ENCODE results near the gene CLCN7. TPM values are rescaled to one million over a fixed set of nuclear protein-coding genes. Genes with fewer than 3 reads are reported as not detected.

Gene CLCN7
- polyA plus RNA-seq, 1 experiment: 36.4 TPM

DNA sequence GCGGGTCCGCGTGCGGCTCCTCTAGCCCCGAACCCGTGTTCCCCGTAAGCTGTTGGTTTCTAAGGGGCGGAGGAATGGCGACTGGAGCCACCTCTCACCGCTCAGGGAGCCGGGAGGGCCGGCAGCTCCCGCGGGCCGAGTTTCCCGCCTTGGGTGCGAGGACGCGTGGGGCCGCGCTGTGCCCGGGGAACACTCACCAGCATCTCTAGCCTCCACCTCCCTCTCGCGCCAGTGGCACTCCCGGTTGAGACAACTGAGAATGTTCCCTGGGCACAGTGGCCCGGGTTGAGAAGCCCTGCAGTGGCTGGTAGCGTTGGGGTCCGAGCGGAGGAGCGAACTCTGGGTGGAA lies 18.9 kb upstream of the CLCN7 start:
- no peak for DNase-seq (ENCODE audit: low read depth)
- CTCF ChIA-PET: interaction anchor here (0.6 to 2.5 kb wide), 17 partner anchors 9 to 331 kb away, joined by 3 to 9 read pairs (median 4); partner anchors contain the start of gene JPT2
- TF ChIP-seq, protein P1, sequence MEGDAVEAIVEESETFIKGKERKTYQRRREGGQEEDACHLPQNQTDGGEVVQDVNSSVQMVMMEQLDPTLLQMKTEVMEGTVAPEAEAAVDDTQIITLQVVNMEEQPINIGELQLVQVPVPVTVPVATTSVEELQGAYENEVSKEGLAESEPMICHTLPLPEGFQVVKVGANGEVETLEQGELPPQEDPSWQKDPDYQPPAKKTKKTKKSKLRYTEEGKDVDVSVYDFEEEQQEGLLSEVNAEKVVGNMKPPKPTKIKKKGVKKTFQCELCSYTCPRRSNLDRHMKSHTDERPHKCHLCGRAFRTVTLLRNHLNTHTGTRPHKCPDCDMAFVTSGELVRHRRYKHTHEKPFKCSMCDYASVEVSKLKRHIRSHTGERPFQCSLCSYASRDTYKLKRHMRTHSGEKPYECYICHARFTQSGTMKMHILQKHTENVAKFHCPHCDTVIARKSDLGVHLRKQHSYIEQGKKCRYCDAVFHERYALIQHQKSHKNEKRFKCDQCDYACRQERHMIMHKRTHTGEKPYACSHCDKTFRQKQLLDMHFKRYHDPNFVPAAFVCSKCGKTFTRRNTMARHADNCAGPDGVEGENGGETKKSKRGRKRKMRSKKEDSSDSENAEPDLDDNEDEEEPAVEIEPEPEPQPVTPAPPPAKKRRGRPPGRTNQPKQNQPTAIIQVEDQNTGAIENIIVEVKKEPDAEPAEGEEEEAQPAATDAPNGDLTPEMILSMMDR (IDR thresholded peaks at IDR 0.05; ENCODE audit: insufficient read depth, low read depth, low read length): no peak
- Histone ChIP-seq H3K36me3 (ENCODE audit: control insufficient read depth, insufficient read depth, low read length) (peaks cover 14% of the 10 kb centered on the region), H3K27me3 (ENCODE audit: control insufficient read depth, insufficient read depth, low read length) (no peaks in the 10 kb centered on the region), H3K4me3 (ENCODE audit: low read depth, low read length) (peak overlapping the region; percentile 74)
- POLR2A ChIA-PET: no interaction called here

DNA sequence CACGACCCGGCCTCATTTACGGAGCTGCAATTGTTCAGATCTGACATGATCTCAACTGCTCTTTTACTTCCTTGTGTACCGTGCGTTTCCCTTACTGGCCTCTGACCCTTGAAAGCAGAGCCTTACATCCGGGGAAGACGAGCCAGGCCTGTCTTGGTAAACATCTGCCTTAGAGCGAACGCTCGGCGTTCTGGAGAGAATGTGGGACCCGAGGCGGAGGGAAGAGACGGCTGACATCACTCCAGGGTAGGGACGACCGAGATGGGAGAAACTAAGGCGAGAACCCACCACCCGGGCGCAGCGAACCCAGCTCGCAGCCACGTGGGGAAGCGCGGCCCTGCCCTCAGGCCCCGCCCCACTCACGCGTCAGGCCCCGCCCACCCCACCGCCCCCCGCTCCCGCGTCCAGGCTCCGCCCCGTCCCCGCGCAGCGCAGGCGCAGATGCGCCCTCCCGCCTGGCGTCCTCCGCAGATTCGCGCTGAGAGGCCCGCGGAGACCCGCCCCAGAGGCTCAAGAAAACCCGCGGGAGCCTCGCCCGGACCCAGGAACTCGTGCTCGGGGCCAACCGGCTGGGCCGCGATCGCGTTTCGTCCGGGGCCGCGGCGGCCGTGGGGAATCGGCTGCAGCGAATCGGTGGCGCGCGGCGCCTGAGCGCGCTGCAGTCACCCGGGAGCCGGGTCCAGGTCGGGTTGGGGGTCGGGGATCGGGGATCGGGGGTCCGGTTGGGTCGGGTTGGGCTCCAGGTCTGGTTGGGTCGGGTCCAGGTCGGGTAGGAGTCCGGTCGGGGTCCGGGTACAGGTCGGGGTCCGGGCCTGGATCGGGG lies 18.3 kb upstream of the CLCN7 start, which contains the start of gene TELO2:
TSS of gene TELO2 (plus strand) at position 438 of the 823 bp plus-strand sequence. CDS start 922 bp downstream, outside the sequence.
- ChIA-PET POLR2A (no interaction called here), CTCF (interaction anchor here (1.0 to 2.5 kb wide), 7 partner anchors 15 to 185 kb away, joined by 3 to 9 read pairs (median 4); partner anchors contain the start of gene JPT2)
- Histone ChIP-seq H3K36me3 (ENCODE audit: control insufficient read depth, insufficient read depth, low read length) (peaks cover 14% of the 10 kb centered on the region), H3K4me3 (ENCODE audit: low read depth, low read length) (peak within 1 kb of the TSS; percentile 74), H3K27me3 (ENCODE audit: control insufficient read depth, insufficient read depth, low read length) (no peaks in the 10 kb centered on the region)
- DNase-seq (ENCODE audit: low read depth): no peak
- TF ChIP-seq, protein P1 (IDR thresholded peaks at IDR 0.05; ENCODE audit: insufficient read depth, low read depth, low read length): no peak

DNA sequence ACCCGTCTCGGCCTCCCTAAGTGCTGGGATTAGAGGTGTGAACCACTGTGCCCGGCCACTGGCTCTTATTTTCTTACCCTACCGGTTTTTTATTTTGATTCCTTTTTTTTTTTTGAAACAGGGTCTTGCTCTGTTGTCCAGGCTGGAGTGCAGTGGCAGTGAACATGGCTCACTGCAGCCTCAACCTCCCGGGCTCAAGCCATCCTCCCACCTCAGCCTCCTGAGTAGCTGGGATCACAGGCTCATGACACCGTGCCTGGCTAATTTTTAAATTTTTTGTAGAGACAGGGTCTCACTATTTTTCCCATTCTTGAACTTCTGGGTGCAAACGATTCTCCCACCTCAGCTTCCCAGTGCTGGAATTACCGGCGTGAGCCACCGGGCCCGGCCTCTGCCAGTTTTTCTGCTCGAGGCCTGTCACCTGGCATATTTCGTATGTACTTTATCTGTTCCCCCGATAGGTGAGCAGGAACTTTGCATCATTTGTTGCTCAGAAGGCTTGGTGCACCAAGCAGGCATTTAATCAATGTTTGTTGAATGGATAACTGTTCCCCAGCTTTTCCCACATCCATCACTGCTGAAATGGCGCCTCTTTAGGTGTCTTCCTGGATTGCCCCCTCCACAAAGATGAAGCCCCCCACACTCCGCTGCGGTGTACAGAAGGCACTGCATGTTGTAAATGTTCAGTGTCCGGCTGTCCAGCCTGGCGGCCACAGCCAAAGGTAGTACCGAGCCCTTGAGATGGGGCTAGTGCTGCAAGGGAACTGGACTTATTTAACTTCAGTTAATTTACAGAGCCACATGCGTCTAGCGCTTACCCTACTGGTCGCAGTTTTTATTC lies 17.5 kb upstream of the CLCN7 start:
- peaks cover 10% of the 10 kb centered on the region for H3K36me3 ChIP-seq (ENCODE audit: control insufficient read depth, insufficient read depth, low read length)

DNA sequence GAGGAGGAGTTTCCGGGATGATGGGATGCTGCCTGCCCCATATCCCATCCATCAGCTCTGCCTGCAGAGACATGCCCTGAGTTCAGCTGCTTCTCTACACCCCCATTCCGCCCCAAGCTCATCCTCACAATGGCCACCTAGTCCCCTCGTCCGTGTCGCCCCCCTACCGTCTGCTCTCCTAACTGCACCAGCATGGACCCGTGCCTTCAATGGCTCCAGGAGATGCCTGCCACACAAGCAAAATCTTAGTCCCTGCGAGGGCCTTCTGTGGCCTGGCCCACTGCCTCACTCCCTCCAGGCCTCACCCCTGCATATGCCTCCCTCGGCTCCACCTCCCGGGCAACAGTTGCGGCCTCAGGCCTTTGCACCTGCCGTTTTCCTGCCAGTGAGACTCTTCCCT lies 16.5 kb upstream of the CLCN7 start:
- TF ChIP-seq, protein P1 (IDR thresholded peaks at IDR 0.05; ENCODE audit: insufficient read depth, low read depth, low read length): no peak
- CTCF ChIA-PET: interaction anchor here (1.9 kb wide), 1 partner anchor 13 kb away, joined by 4 read pairs; no protein-coding TSS in a partner anchor

More for the DNA sequence above, 17.5 kb upstream of the CLCN7 start:
- ChIA-PET POLR2A (no interaction called here), CTCF (interaction anchor here (1.1 to 1.9 kb wide), 2 partner anchors 14 to 185 kb away, joined by 3 to 4 read pairs; partner anchors contain the start of gene JPT2)
- no peak for DNase-seq (ENCODE audit: low read depth)
- Histone ChIP-seq H3K27me3 (ENCODE audit: control insufficient read depth, insufficient read depth, low read length) (no peaks in the 10 kb centered on the region), H3K4me3 (ENCODE audit: low read depth, low read length) (peak overlapping the region; percentile 74; the same call in 1 of the 2 replicates)
- TF ChIP-seq, protein P1 (IDR thresholded peaks at IDR 0.05; ENCODE audit: insufficient read depth, low read depth, low read length): no peak

DNA sequence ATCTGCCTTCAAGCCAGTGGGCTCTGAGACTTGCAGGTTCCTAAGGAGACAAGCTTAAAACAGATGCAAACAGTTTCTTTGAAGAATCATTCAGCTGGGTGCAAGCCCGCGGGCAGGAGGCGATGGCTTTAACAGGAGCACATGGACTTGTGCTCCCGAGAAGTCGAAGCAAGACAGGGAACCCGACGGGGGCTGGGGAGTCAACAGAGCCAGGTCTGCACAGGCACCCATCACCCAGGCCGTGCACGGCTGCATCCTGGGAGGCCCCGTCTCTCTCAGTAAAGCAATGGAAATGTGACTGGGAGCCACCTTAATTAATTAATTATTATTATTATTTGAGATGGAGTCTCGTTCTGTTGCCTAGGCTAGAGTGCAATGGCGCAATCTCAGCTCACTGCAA lies 14.2 kb upstream of the CLCN7 start:
- Histone ChIP-seq H3K36me3 (ENCODE audit: control insufficient read depth, insufficient read depth, low read length) (no peaks in the 10 kb centered on the region), H3K27me3 (ENCODE audit: control insufficient read depth, insufficient read depth, low read length) (no peaks in the 10 kb centered on the region), H3K4me3 (ENCODE audit: low read depth, low read length) (no peak overlapping the region)
- CTCF ChIA-PET: no interaction called here
- TF ChIP-seq, protein P1 (IDR thresholded peaks at IDR 0.05; ENCODE audit: insufficient read depth, low read depth, low read length): no peak
- DNase-seq (ENCODE audit: low read depth): no peak
- POLR2A ChIA-PET: no interaction called here

More for the DNA sequence above, 16.5 kb upstream of the CLCN7 start:
- Histone ChIP-seq H3K27me3 (ENCODE audit: control insufficient read depth, insufficient read depth, low read length) (no peaks in the 10 kb centered on the region), H3K36me3 (ENCODE audit: control insufficient read depth, insufficient read depth, low read length) (peaks cover 6% of the 10 kb centered on the region), H3K4me3 (ENCODE audit: low read depth, low read length) (no peak overlapping the region)
- POLR2A ChIA-PET: no interaction called here
- DNase-seq (ENCODE audit: low read depth): no peak
